Measurements from ENCODE around the gene SGCD.

GRCh38 chr5:156762771-156763170 is 435.8 kb downstream of the SGCD start:
- TF ChIP-seq CTCF (IDR thresholded peaks at IDR 0.05 in 8 of 11, conservative IDR thresholded peaks at IDR 0.05 in 3 of 11) = no peak
- no peak for TF ChIP-seq POLR2AphosphoS5 (IDR thresholded peaks at IDR 0.05)
- TF ChIP-seq POLR2A (IDR thresholded peaks at IDR 0.05) = no peak

Measured in spleen (tissue), 7 donors.